OCI-LY3 (cell line): ENCODE results near the gene PLA2G6.

Experiments used
- H2AFZ ChIP-seq: fragments of 200-600, 300-600 bp; shearing (Covaris generic); 2 replicates; pipeline ENCODE4 v1.6.0; 2014; ENCODE audit warnings: antibody characterized with exemption, low read depth, low read length
- H3K27ac ChIP-seq: fragments of 200-600, 300-600 bp; sonication (generic); 2 replicates; pipeline ENCODE4 v1.5.1; 2014; ENCODE audit warnings: mild to moderate bottlenecking, low read length, moderate library complexity, mixed read lengths
- H3K27me3 ChIP-seq: fragments of 200-600, 300-600 bp; sonication (generic); 2 replicates; pipeline ENCODE4 v1.6.1; 2014; ENCODE audit warnings: low read depth, low read length, mixed read lengths
- H3K36me3 ChIP-seq: fragments of 200-600, 300-600 bp; sonication (generic); replicated peaks from 2 replicates; pipeline ENCODE3; 2014; ENCODE audit warnings: low read depth, low read length, mixed read lengths
- H3K4me1 ChIP-seq: fragments of 300-600, 200-600 bp; sonication (generic); 2 replicates; pipeline ENCODE4 v1.6.1; 2014; ENCODE audit warnings: low read length, mixed read lengths
- H3K4me2 ChIP-seq: fragments of 200-600, 300-600 bp; sonication (generic); 2 replicates; pipeline ENCODE4 v1.6.1; 2014; ENCODE audit warnings: low read length, mixed read lengths
- H3K4me3 ChIP-seq: fragments of 300-600, 200-600 bp; sonication (generic); 2 replicates; pipeline ENCODE4 v1.5.1; 2014; ENCODE audit warnings: antibody characterized with exemption, mild to moderate bottlenecking, low read length, moderate library complexity
- H3K79me2 ChIP-seq: fragments of 300-600, 200-600 bp; shearing (Covaris generic); 2 replicates; pipeline ENCODE4 v1.6.1; 2014; ENCODE audit warnings: mild to moderate bottlenecking, low read length, mixed read lengths
- H3K9ac ChIP-seq: fragments of 300-600, 200-600 bp; shearing (Covaris generic); 2 replicates; pipeline ENCODE4 v1.6.0; 2014; ENCODE audit warnings: mild to moderate bottlenecking, low read length, moderate library complexity
- H3K9me3 ChIP-seq: fragments of 200-600, 300-600 bp; shearing (Covaris generic); 2 replicates; pipeline ENCODE4 v1.6.1; 2014; ENCODE audit warnings: low read length, mixed read lengths; ENCODE audit not compliant: insufficient read depth
- H4K20me1 ChIP-seq: fragments of 200-600, 300-600 bp; sonication (generic); 2 replicates; pipeline ENCODE4 v1.6.1; 2016; ENCODE audit warnings: low read length, mixed read lengths; ENCODE audit not compliant: insufficient read depth
- EZH2phosphoT487 ChIP-seq: fragments of 200-600 bp; shearing (Covaris generic); IDR thresholded peaks from 2 replicates; pipeline ENCODE4 v1.6.1; 2018; ENCODE audit warnings: antibody characterized with exemption, mixed run types, low read depth
- TF ChIP-seq, protein P1 (sequence below): fragments of 200-600, 300-600 bp; sonication (generic); IDR thresholded peaks from 2 replicates; pipeline ENCODE4 v1.5.1; 2014; ENCODE audit warnings: antibody characterized with exemption, low read length, low read depth

Gene PLA2G6

DNA sequence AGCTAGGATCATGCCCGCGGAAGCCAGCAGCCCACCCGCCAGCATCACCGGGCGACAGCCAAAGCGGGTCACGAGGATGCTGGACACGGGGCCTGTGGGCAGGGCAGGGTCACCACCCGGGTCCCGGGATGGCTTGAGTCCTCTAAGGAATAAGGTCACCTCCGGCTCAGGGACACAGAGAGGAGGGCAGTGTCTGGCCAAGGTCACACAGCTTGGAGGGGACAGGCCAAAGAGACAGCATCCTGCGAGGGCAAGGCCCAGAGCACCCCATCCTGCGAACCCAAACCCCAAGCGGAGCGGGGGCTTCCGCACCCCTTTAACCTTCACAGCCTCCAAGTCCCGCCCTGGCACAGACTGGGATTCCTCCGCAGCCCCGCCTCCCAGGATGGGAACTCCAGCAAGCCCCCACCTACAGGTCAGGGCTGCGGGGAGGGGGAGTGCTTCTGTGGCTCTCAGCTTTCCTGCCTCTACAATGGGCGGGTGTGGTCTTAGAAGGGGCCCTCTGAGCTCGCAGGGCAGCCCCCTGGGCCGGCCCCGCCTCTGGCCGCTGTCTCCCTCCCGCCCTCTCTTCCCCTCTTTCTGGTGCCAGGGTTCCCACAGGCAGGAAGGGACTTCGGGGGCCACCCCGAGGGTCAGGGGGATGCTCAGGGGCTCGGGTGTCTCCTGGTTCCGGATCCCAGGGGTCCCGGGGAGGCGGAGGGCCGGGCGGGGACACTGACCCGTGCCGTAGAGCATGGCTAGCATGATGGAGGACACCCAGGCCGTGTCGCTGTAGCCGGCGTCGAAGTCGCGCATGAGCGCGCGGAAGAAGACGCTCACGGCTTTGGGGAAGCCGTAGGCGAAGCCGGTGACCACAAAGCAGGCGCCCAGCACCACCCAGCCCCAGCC lies 99.4 kb downstream of the PLA2G6 start:
- Histone ChIP-seq H3K27me3 (no peaks in the 10 kb centered on the region), H3K4me1 (no peaks in the 10 kb centered on the region), H3K79me2 (no peaks in the 10 kb centered on the region), H3K4me2 (no peak overlapping the region), H3K36me3 (no peaks in the 10 kb centered on the region), H3K9ac (no peak overlapping the region), H4K20me1 (no peaks in the 10 kb centered on the region), H3K4me3 (no peak overlapping the region), H2AFZ (no peak overlapping the region), H3K27ac (no peak overlapping the region), H3K9me3 (no peaks in the 10 kb centered on the region)
- TF ChIP-seq, protein P1, sequence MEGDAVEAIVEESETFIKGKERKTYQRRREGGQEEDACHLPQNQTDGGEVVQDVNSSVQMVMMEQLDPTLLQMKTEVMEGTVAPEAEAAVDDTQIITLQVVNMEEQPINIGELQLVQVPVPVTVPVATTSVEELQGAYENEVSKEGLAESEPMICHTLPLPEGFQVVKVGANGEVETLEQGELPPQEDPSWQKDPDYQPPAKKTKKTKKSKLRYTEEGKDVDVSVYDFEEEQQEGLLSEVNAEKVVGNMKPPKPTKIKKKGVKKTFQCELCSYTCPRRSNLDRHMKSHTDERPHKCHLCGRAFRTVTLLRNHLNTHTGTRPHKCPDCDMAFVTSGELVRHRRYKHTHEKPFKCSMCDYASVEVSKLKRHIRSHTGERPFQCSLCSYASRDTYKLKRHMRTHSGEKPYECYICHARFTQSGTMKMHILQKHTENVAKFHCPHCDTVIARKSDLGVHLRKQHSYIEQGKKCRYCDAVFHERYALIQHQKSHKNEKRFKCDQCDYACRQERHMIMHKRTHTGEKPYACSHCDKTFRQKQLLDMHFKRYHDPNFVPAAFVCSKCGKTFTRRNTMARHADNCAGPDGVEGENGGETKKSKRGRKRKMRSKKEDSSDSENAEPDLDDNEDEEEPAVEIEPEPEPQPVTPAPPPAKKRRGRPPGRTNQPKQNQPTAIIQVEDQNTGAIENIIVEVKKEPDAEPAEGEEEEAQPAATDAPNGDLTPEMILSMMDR, result no peak
- no peak for TF ChIP-seq EZH2phosphoT487

DNA sequence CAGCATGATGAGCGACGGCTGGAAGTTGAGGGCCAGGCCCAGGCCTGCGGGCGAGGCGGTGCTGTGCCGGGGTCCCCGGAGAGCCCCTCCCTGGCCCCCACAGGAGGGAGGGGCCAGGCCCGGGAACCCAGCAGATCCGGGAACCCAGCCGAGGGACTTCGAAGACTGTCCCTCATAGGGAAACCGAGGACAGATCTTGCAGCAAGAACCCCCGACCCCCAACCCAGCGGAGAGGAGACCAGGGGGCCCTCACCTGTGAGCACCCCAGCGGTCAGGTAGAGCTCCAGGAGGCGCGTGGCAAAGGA lies 100.0 kb downstream of the PLA2G6 start:
- no peak overlapping the region for H3K4me3 ChIP-seq

DNA sequence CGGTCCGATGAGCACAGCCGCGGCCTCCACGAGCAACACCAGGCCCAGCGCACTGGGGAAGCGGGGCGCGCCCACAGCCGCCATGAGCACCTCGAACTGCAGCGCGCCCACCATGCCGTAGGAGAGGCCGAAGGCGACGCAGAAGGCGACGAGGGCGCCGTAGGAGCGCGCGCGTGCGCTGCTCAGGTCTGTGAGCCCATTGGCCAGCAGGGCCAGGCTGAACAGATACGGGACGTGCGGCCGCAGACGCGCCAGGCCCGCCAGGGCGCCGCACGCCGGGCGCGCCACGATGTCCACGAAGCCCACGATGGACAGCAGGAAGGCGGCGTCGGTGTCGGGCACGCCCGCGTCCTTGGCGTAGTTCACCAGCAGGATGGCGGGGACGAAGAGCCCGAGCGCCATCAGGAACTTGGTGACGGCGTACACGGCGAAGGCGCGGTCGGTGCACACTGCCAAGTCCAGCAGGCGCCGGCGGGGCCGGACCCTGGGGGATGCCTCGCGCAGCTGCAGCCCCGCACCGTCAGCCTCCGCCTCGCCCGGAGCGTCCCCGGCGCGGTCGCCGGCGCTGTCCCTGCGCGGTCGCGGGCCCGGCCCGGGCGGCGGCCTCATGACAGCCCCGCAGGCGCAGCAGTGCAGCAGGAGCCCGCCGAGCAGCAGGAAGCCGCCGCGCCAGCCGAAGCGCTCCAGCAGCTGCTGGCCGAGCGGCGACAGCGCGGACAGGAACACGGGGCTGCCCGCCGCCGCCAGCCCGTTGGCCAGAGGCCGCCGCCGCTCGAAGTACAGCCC lies 100.6 kb downstream of the PLA2G6 start:
- no peaks in the 10 kb centered on the region for H4K20me1 ChIP-seq
- H3K79me2 ChIP-seq, result no peaks in the 10 kb centered on the region
- no peak overlapping the region for H3K4me2 ChIP-seq
- H3K4me1 ChIP-seq, result no peaks in the 10 kb centered on the region
- no peaks in the 10 kb centered on the region for H3K36me3 ChIP-seq
- H2AFZ ChIP-seq, result no peak overlapping the region
- no peak overlapping the region for H3K27ac ChIP-seq
- H3K9ac ChIP-seq, result no peak overlapping the region
- no peak overlapping the region for H3K4me3 ChIP-seq
- H3K27me3 ChIP-seq, result no peaks in the 10 kb centered on the region
- H3K9me3 ChIP-seq, result no peaks in the 10 kb centered on the region
- TF ChIP-seq, protein P1, result no peak
- TF ChIP-seq EZH2phosphoT487, result no peak

More for the DNA sequence above, 100.0 kb downstream of the PLA2G6 start:
- Histone ChIP-seq H3K4me2 (no peak overlapping the region), H3K36me3 (no peaks in the 10 kb centered on the region), H4K20me1 (no peaks in the 10 kb centered on the region), H3K9me3 (no peaks in the 10 kb centered on the region), H3K9ac (no peak overlapping the region), H3K79me2 (no peaks in the 10 kb centered on the region), H3K4me1 (no peaks in the 10 kb centered on the region), H3K27me3 (no peaks in the 10 kb centered on the region), H3K27ac (no peak overlapping the region), H2AFZ (no peak overlapping the region)
- TF ChIP-seq EZH2phosphoT487, result no peak
- TF ChIP-seq, protein P1, result no peak

DNA sequence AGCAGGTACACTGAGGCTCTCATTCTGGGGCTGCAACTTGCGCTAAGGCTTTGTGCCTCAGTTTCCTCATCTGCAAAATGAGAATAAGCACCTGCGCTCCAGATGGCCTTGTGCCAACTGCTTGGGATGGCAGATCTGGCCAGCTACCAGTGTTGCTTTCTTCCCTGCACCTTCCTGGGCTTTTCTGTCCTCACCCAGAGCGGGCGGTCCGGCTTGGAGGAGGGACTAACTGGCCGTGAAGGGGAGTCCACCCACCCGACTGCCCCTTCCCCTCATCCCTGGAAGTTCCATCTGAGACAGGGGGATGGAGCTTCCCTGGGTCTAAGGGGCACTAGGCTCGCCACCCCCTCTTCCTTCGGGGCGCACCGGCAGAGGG lies 101.2 kb downstream of the PLA2G6 start:
- no peak overlapping the region for H3K4me2 ChIP-seq

More for the DNA sequence above, 101.2 kb downstream of the PLA2G6 start:
- no peaks in the 10 kb centered on the region for H3K27me3 ChIP-seq
- TF ChIP-seq, protein P1, result no peak
- TF ChIP-seq EZH2phosphoT487, result no peak
- no peaks in the 10 kb centered on the region for H3K9me3 ChIP-seq
- H3K9ac ChIP-seq, result no peak overlapping the region
- no peak overlapping the region for H3K27ac ChIP-seq
- H3K36me3 ChIP-seq, result no peaks in the 10 kb centered on the region
- H3K4me3 ChIP-seq, result no peak overlapping the region
- H3K4me1 ChIP-seq, result no peaks in the 10 kb centered on the region
- H2AFZ ChIP-seq, result no peak overlapping the region
- no peaks in the 10 kb centered on the region for H4K20me1 ChIP-seq
- H3K79me2 ChIP-seq, result no peaks in the 10 kb centered on the region
